ENCODE results near the gene SOX30.

The SOX30 gene

GRCh38 chr5:157603333-157604190 is 48.7 kb downstream of the SOX30 start:
- no peak for TF ChIP-seq CTCF (IDR thresholded peaks at IDR 0.05; ENCODE audit: low read depth, low read length)
- H3K4me3 ChIP-seq (ENCODE audit: low read depth, low read length): no peak overlapping the region

GRCh38 chr5:157602505-157602904 is 49.7 kb downstream of the SOX30 start:
- no peak overlapping the region for H3K4me3 ChIP-seq (ENCODE audit: low read depth, low read length)
- TF ChIP-seq CTCF (IDR thresholded peaks at IDR 0.05; ENCODE audit: low read depth, low read length): no peak

- H3K4me3 ChIP-seq (ENCODE audit: low read depth, low read length): no peak overlapping the region
- no peak for TF ChIP-seq CTCF (IDR thresholded peaks at IDR 0.05; ENCODE audit: low read depth, low read length)
Measured at GRCh38 chr5:157600252-157600651, 52.0 kb downstream of the SOX30 start.

- TF ChIP-seq CTCF (IDR thresholded peaks at IDR 0.05; ENCODE audit: low read depth, low read length): no peak
- H3K4me3 ChIP-seq (ENCODE audit: low read depth, low read length): no peak overlapping the region
Measured at GRCh38 chr5:157599565-157599964, 52.7 kb downstream of the SOX30 start.

GRCh38 chr5:157598350-157598936 is 53.8 kb downstream of the SOX30 start:
- H3K4me3 ChIP-seq (ENCODE audit: low read depth, low read length): no peak overlapping the region
- no peak for TF ChIP-seq CTCF (IDR thresholded peaks at IDR 0.05; ENCODE audit: low read depth, low read length)

- no peak for TF ChIP-seq CTCF (IDR thresholded peaks at IDR 0.05; ENCODE audit: low read depth, low read length)
- H3K4me3 ChIP-seq (ENCODE audit: low read depth, low read length): no peak overlapping the region
Measured at GRCh38 chr5:157597277-157597676, 55.0 kb downstream of the SOX30 start.

- H3K4me3 ChIP-seq (ENCODE audit: low read depth, low read length): no peak overlapping the region
Measured at GRCh38 chr5:157596487-157596886, 55.8 kb downstream of the SOX30 start.

More at GRCh38 chr5:157596487-157596886, 55.8 kb downstream of the SOX30 start:
- TF ChIP-seq CTCF (IDR thresholded peaks at IDR 0.05; ENCODE audit: low read depth, low read length): no peak
